Bone marrow (tissue), 2 donors: ENCODE results near the gene OTUB2.
"Not testable (repeated sequence)": the region's sequence is repeated elsewhere in the genome, so short reads cannot be mapped to it uniquely, and the experiment has no call there.

Experiments used
- DNase-seq, 2 donors: peaks; one replicate each; lab custom pipeline; 2025; lab: John Stamatoyannopoulos, UW

Gene OTUB2

DNA sequence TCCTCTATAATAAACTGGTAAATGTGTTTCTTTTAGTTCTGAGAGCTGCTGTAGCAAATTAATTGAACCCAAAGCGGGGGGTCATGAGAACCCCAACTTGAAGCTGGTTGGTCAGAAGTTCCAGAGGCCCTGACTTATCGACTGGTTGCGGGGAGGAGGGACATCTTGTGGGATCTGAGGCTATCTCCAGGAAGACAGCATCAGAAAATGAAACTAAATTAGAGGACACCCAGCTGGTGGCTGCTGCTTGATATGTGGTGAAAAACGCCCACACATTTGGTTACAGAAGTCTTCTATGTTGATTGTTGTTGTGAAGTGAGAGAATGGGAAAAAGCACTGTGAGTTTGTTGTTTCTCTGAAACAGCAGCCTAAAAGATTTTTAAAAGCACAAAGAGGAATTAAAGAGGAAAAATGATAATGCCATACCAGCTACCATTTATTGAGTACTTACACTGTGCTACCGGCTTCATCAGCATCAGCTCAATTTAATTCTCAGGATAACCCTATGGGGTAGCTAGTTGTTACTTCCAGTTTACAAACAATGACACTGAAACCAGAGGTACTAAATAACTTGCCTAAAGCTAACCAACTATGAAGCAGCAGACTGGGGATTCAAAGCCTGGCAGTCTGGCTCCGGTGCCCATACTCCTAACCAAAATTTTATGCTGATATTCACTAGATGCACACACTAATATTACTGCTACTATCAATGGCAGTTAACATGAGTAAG lies 30.6 kb downstream of the OTUB2 start:
- DNase-seq: no peak

- DNase-seq: no peak
These were observed 32.1 kb downstream of the OTUB2 start for GRCh38 chr14:94058128-94058673.

GRCh38 chr14:94058674-94059138 lies 32.6 kb downstream of the OTUB2 start:
- DNase-seq: no peak

- no peak for DNase-seq
These were observed 33.9 kb downstream of the OTUB2 start for GRCh38 chr14:94059998-94060397.

DNA sequence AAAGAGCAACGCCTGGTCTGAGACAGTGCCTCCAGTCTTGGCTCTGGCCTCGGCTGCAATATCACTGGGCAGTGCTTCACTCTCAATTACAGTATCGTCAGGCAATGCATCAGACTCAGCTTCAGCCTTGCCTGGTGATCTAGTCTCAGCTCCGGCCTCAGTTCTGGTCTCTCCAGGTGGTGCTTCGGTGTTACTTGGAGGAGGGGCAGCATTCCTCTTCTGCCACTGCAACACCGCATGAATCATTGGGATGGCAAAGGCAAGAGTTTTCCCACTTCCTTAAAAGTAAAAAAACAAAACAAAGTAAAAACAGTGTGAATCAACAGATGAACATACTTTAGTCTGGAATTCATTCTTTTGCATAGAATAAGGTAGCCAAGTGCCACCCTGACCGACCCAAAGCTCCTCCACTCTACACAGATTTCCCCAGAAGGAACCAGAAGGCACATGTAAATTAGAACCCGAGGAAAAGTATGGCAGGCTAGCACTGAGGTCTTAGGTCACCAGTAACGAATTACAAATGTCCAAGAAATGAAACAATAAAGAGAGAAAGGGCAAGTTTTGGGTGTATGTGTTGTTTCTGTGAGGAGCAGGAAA lies 36.3 kb downstream of the OTUB2 start:
- no peak for DNase-seq

GRCh38 chr14:94066089-94066676 lies 40.0 kb downstream of the OTUB2 start:
- no peak for DNase-seq

DNA sequence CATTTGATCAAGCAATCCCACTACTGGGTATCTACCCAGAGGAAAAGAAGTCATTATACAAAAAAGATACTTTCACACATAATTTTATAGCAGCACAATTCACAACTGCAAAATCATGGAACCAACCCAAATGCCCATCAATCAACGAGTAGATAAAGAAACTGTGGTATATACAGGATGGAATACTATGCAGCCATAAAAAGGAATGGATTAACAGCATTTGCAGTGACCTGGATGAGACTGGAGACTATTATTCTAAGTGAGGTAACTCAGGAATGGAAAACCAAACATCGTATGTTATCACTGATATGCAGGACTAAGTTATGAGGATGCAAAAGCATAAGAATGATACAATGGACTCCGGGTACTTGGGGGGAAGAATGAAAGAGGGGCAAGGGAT lies 45.9 kb downstream of the OTUB2 start:
- DNase-seq: not testable (repeated sequence)

DNA sequence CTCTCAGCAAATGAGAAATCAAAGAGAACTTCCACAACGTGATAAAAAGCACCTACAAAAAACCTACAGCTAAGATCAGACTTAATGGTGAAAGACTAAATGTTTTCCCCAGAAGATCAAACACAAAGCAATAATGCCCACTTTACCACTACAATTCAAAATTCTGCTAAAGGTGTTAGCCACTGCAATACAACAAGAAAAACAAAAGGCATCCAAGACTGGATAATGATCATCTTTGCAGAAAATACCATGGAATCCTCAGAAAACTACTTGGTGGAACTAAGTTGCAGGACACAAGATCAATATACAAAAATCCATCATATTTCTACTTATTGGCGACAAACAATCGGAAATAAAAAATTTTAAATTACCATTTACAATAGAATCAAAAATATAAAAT lies 48.4 kb downstream of the OTUB2 start:
- no peak for DNase-seq

- DNase-seq: no peak
These were observed 48.9 kb downstream of the OTUB2 start for GRCh38 chr14:94075008-94075407.

- DNase-seq: no peak
These were observed 51.1 kb downstream of the OTUB2 start for GRCh38 chr14:94077111-94077821.

DNA sequence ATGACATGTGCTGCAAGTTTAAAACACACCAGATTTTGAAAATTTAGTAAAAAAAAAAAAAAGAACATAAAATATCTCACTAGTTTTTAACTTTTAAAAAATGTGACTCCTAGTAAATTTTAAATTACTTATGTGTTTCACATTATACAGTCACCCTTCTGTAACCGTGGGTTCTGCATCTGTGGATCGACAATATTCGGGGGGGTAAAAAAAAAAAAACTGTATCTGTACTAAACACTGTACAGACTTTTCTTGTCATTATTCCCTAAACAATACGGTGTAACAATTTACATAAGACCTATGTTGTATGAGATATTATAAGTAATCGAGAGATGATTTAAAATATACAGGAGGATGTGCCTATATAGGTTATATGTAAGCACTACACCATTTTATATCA lies 51.7 kb downstream of the OTUB2 start:
- no peak for DNase-seq

DNA sequence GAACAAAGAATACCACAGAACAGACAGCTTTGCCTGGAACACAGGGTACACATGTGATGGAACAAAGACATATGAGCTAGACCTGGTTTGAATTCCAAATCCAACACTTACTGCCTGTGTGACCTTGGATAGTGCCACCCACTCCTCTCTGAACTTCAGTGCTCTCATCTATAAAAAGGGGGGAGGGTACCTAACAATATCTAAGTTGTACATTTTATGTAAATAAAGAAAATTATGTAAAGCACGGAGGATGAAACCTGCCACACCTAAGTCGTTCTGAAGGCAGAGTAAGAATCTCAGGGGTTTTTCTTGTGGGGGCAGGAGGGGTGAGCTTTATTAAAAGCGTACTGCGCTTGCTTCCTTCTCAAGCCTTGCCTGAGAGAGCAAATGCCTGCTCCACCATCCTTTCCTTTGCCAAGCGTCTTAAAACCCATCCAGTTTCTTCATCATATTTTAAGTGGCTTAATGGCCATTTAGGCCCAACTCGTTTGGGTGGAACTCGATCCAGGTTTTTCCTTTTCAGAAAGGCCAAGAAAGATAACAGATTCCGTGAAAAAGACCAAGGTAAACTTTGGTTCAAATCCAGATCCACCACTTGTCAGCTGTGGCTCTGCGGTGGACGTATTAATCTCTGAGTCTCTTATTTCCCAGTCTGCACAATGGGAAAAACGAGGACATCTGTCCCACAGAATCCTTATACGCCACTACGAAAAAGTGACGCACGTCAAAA lies 53.9 kb downstream of the OTUB2 start:
- no peak for DNase-seq

- DNase-seq: peak; percentile 73 to 91
These were observed 54.7 kb downstream of the OTUB2 start, which contains the start of the genes DDX24 and IFI27L1 for GRCh38 chr14:94080621-94081385. DDX24 (minus strand) TSS chr14:94081202; CDS start chr14:94079742, 1,460 bp downstream. IFI27L1 (plus strand) TSS chr14:94081310; CDS start chr14:94096938, 15,628 bp downstream.

GRCh38 chr14:94081386-94081820 lies 55.3 kb downstream of the OTUB2 start:
- no peak for DNase-seq

GRCh38 chr14:94087891-94088290 lies 61.8 kb downstream of the OTUB2 start:
- no peak for DNase-seq

- no peak for DNase-seq
These were observed 62.4 kb downstream of the OTUB2 start for GRCh38 chr14:94088516-94088915.

- DNase-seq: no peak
These were observed 63.3 kb downstream of the OTUB2 start for GRCh38 chr14:94089479-94089878.

DNA sequence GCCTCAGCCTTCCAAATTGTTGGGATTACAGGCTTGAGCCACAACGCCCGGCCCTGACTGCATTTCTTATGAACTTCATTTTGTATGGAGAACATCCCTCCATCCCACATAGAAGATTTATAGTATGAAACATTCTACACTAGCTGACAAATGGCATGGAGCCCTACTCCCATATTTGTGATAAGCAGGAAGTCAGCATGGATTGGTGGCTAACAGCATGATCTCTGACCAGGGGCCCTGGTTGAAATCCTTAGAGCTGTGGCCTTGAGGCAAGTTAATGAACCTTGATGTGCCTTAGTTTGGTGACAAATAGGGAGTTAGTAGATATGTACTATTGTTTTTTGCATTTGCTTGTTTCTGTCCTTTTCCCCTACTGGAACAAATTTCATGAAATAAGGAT lies 67.3 kb downstream of the OTUB2 start:
- DNase-seq: no peak

GRCh38 chr14:94097091-94097490 lies 71.0 kb downstream of the OTUB2 start:
- DNase-seq: no peak
